NCI-H446 treated with DMSO at 0.1 percent for 48 hours (cell line): ENCODE data around the gene TNFRSF18.
"Not testable (repeated sequence)": the region's sequence is repeated elsewhere in the genome, so short reads cannot be mapped to it uniquely, and the experiment has no call there.

ENCODE experiments used
- DNase-seq: peaks from one replicate; lab custom pipeline; 2025; lab: John Stamatoyannopoulos, UW

The TNFRSF18 gene

GRCh38 chr1:1179346-1179982, 26.9 kb downstream of the TNFRSF18 start:
- DNase-seq, result no peak

- DNase-seq, result no peak
These were observed 27.5 kb downstream of the TNFRSF18 start for GRCh38 chr1:1178794-1179331.

- DNase-seq, result no peak
These were observed 28.8 kb downstream of the TNFRSF18 start for GRCh38 chr1:1177452-1178206.

GRCh38 chr1:1176931-1177330, 29.5 kb downstream of the TNFRSF18 start:
- DNase-seq, result no peak

- DNase-seq, result not testable (repeated sequence)
These were observed 30.2 kb downstream of the TNFRSF18 start for GRCh38 chr1:1176063-1176761.

- no peak for DNase-seq
These were observed 30.9 kb downstream of the TNFRSF18 start for GRCh38 chr1:1175221-1176062.

GRCh38 chr1:1173793-1174415, 32.5 kb downstream of the TNFRSF18 start, which contains the start of gene TTLL10:
Gene TTLL10, plus strand, starts transcription at chr1:1173880. Its CDS starts 5,336 bp downstream, at chr1:1179216.
- no peak for DNase-seq

GRCh38 chr1:1173061-1173792, 33.2 kb downstream of the TNFRSF18 start:
- DNase-seq, result no peak

- DNase-seq, result no peak
These were observed 34.6 kb downstream of the TNFRSF18 start for GRCh38 chr1:1171546-1172340.

- no peak for DNase-seq
These were observed 35.2 kb downstream of the TNFRSF18 start for GRCh38 chr1:1171161-1171545.

- DNase-seq, result no peak
These were observed 35.9 kb downstream of the TNFRSF18 start for GRCh38 chr1:1170215-1171091.

- DNase-seq, result no peak
These were observed 36.8 kb downstream of the TNFRSF18 start for GRCh38 chr1:1169429-1170214.

- DNase-seq, result no peak
These were observed 37.7 kb downstream of the TNFRSF18 start for GRCh38 chr1:1168451-1169411.

- DNase-seq, result no peak
These were observed 38.4 kb downstream of the TNFRSF18 start for GRCh38 chr1:1167841-1168450.

GRCh38 chr1:1167398-1167821, 39.0 kb downstream of the TNFRSF18 start:
- DNase-seq, result no peak
